ENCODE measurements around the gene RAD51B. TPM values are rescaled to one million over a fixed set of nuclear protein-coding genes. Genes with fewer than 3 reads are reported as not detected.
A peak's percentile ranks its signal among the peaks of the same experiment; 100 is the strongest.

RAD51B gene
- total and polyA plus RNA-seq, 7 donors, result 2.4 to 24.4 (median 7.1) TPM

DNA sequence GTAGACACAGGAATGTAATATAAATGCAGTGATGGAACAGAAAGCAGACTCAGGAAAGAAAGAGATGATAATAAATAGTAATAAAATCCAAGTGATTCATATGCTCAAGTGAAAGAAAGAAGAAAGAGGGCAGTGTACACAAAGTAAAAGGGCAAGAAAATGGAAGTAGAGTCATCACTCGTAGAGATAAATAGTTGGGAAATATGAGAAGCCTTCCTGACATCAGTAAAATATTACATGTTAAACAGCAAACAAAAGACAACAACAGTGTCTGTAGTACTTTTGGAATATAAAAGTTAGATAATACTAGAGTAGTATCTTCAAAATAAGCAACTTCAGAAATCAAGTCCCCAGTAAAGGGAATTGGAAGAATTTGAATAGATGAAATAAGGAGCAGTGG, 412.3 kb downstream of the RAD51B start:
- DNase-seq, result no peak
- WGBS, 2 donors, result 26 to 55% methylated on average over 1 of the region's 1 CpG
- no peak for TF ChIP-seq EP300 (IDR thresholded peaks at IDR 0.05)
- TF ChIP-seq POLR2AphosphoS5 (IDR thresholded peaks at IDR 0.05), result peak in 2 of 4 donors; percentile 35 to 55
- TF ChIP-seq POLR2A (IDR thresholded peaks at IDR 0.05), result no peak
- TF ChIP-seq, protein P1, sequence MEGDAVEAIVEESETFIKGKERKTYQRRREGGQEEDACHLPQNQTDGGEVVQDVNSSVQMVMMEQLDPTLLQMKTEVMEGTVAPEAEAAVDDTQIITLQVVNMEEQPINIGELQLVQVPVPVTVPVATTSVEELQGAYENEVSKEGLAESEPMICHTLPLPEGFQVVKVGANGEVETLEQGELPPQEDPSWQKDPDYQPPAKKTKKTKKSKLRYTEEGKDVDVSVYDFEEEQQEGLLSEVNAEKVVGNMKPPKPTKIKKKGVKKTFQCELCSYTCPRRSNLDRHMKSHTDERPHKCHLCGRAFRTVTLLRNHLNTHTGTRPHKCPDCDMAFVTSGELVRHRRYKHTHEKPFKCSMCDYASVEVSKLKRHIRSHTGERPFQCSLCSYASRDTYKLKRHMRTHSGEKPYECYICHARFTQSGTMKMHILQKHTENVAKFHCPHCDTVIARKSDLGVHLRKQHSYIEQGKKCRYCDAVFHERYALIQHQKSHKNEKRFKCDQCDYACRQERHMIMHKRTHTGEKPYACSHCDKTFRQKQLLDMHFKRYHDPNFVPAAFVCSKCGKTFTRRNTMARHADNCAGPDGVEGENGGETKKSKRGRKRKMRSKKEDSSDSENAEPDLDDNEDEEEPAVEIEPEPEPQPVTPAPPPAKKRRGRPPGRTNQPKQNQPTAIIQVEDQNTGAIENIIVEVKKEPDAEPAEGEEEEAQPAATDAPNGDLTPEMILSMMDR (IDR thresholded peaks at IDR 0.05), result no peak
- Histone ChIP-seq H3K4me3 (no peak overlapping the region), H3K27me3 (no peaks in the 10 kb centered on the region), H3K9me3 (no peaks in the 10 kb centered on the region), H3K36me3 (no peaks in the 10 kb centered on the region), H3K4me1 (peaks cover 0 to 47% (median 43%) of the 10 kb centered on the region in 4 donors), H3K27ac (peak overlapping the region; percentile 79 to 88 (median 82))
- intact Hi-C loops (cut with DNase I), result loop anchor here (2.0 to 5.0 kb wide), 2 partner anchors 33 to 130 kb away; no protein-coding TSS in a partner anchor

DNA sequence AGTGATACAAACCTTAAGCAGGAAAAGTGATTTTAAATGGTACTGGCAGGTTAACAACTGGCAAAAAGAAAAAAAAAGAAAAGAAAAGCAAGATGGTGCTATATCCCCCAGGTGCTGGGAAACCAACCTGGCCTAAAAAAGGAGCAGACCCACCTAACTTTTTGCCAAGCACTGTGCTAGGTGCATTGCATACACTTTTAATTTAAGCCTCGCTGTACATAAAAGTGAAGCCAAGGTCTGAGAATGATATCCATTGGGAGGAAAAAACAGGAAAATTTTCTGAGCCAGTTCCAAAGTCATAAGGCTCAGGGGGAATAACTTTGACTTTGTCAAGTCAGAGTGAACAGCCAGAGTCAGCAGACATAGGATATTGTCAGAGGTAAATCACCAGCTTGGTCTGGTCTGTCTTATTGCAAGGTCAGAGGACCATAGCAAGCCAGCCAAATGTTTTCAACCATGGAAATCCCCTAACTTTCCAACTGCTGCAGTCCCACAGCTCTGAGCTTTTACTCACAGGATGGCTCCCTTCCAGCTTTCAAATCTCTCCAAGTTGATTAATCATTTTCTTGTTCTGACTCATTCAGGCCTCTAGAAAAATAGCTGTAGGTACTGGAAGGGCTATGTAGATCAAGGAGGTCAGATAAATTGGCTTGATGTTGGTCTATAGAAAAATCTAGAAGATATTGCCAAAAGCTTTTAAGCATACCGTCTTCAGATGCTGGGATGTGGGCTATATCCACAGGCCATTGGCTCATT, 412.9 kb downstream of the RAD51B start:
- peak; percentile 85 for DNase-seq
- 48 to 69% methylated on average over 2 of the region's 2 CpGs for WGBS, 2 donors
- intact Hi-C loops (cut with DNase I), result loop anchor here (2.0 to 5.0 kb wide), 2 partner anchors 34 to 130 kb away; no protein-coding TSS in a partner anchor
- H3K36me3 ChIP-seq, result no peaks in the 10 kb centered on the region
- peaks cover 0 to 52% (median 49%) of the 10 kb centered on the region in 4 donors for H3K4me1 ChIP-seq
- H3K9me3 ChIP-seq, result no peaks in the 10 kb centered on the region
- no peaks in the 10 kb centered on the region for H3K27me3 ChIP-seq
- H3K27ac ChIP-seq, result peak overlapping the region; percentile 79 to 88 (median 82)
- H3K4me3 ChIP-seq, result no peak overlapping the region
- peak in 1 of 4 donors; percentile 52 for TF ChIP-seq EP300 (IDR thresholded peaks at IDR 0.05)
- no peak for TF ChIP-seq POLR2A (IDR thresholded peaks at IDR 0.05)
- TF ChIP-seq, protein P1 (IDR thresholded peaks at IDR 0.05), result no peak
- peak; percentile 9 to 78 (median 51) for TF ChIP-seq POLR2AphosphoS5 (IDR thresholded peaks at IDR 0.05)

DNA sequence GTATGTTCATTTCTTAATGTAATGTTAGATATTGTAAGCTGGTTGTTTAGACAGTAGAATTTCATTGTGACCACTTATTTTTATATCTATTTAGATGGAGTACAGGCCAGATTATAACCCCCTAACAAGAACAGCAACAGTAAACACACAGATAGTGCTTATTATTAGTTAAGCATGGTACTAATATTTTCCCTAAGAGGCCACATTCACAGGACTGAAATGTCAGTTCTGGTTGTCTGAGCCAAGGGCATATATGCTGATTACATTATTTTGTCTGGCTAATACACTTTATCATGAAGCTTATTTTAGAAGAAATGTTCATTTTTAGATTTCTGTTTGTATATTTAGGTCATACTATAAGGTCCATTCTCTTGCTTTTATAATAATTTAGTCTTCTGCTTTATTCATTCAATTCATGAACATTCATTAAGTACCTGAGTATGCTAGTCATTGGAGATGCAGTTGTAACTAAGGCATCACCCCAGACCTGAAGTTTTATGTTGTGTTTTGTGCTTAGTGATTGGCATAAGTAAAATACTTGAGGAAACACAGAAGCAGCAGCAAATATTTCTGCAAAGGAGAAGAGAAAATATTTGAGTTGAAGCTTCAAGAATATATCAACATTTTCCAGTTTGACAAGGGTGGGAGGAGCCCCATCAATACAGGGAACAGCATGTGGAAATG, 413.7 kb downstream of the RAD51B start:
- peak overlapping the region; percentile 79 to 88 (median 82) for H3K27ac ChIP-seq
- no peak for DNase-seq
- H3K4me1 ChIP-seq, result peaks cover 0 to 59% (median 51%) of the 10 kb centered on the region in 4 donors
- no peaks in the 10 kb centered on the region for H3K9me3 ChIP-seq
- H3K4me3 ChIP-seq, result no peak overlapping the region
- H3K27me3 ChIP-seq, result no peaks in the 10 kb centered on the region
- TF ChIP-seq POLR2A (IDR thresholded peaks at IDR 0.05) (no peak), EP300 (IDR thresholded peaks at IDR 0.05) (no peak), POLR2AphosphoS5 (IDR thresholded peaks at IDR 0.05) (no peak)
- TF ChIP-seq, protein P1 (IDR thresholded peaks at IDR 0.05), result no peak
- intact Hi-C loops (cut with DNase I), result loop anchor here (2.0 to 5.0 kb wide), 2 partner anchors 34 to 131 kb away; no protein-coding TSS in a partner anchor
- no peaks in the 10 kb centered on the region for H3K36me3 ChIP-seq

DNA sequence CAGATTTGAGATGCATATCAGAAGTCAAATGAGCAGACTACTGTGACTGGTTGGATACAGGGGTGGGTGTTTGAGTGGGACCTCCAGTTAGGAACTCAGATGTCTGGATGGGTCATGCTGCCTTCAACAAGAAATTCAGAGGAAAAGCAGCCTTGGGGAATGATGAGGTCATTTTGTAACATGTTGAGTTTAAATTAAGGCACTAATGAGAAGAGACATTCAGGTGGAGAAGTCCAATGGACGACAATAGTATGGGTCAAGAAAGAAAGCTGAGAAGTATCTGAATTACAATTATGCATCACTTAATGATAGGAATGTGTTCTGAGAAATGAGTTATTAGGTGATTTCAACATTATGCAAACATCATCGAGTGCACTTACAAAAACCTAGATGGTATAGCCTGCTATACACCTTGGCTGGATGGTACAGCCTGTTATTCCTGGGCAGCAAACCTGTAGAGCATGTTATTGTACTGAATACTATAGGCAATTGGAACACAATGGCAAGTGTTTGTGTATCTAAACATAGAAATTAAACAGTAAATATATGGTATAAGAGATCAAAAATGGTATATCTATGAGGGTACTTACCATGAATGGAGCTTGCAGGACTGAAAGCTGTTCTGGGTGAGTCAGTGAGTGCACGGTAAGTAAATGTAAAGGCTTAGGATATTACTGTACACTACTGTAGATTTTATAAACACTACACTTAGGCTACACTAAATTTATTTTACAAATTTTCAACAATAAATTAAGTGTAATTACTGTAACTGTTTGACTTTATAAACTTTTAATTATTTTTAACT, 414.7 kb downstream of the RAD51B start:
- Histone ChIP-seq H3K9me3 (no peaks in the 10 kb centered on the region), H3K4me3 (no peak overlapping the region), H3K27ac (peak overlapping the region; percentile 79 to 88 (median 82)), H3K27me3 (no peaks in the 10 kb centered on the region), H3K4me1 (peaks cover 0 to 68% (median 57%) of the 10 kb centered on the region in 4 donors), H3K36me3 (no peaks in the 10 kb centered on the region)
- 79 to 84% methylated on average over 3 of the region's 3 CpGs for WGBS, 2 donors
- intact Hi-C loops (cut with DNase I), result loop anchor here (5.0 kb wide), 1 partner anchor 132 kb away; no protein-coding TSS in a partner anchor
- no peak for DNase-seq
- TF ChIP-seq, protein P1 (IDR thresholded peaks at IDR 0.05), result no peak
- TF ChIP-seq POLR2A (IDR thresholded peaks at IDR 0.05) (no peak), POLR2AphosphoS5 (IDR thresholded peaks at IDR 0.05) (no peak), EP300 (IDR thresholded peaks at IDR 0.05) (no peak)
